Measurements from ENCODE around the gene RASSF1.
"Not testable (repeated sequence)": the region's sequence is repeated elsewhere in the genome, so short reads cannot be mapped to it uniquely, and the experiment has no call there.

RASSF1 gene

DNA sequence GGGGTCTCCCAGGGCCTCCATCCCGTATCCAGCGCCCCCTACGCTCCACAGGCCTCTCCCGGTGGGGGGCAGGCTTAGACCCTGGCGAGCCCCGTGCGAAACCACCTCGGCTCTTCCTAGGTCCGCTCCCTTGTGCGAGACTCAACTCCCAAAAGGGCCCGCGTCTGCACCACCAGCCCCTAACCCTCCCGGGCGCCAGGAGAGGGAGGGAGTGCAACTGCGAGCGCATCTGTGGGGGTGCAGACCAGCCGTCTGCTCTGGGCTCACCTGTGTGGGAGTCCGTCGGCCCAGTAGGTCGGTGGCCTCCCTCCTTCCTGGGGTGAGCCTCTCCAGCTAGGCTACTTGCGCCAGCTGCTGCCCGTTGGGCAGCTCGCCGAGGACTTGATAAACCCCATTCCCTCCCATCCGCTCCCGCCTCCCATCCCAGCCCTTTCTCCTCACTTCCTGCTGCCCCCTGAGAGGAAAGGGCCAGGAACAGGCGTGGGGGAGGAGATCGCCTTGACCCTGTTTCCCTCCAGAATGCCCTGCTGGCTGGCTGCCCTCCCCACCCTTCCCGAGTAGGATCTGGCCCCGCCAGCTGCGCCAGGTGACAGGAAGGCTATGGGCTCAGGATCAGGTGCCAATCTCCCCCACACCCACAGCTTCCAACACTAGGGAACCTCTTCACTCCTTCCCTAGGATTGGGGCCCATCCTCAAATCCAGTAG, 18.1 kb downstream of the RASSF1 start, which contains the start of gene HYAL2:
HYAL2 (minus strand) TSS at position 360 of the 706 bp plus-strand sequence. CDS start 2,256 bp downstream, outside the sequence.
- no peak for DNase-seq

GRCh38 chr3:50322115-50322385, 18.6 kb downstream of the RASSF1 start:
- DNase-seq = no peak

- DNase-seq = peak; percentile 9
Measured at GRCh38 chr3:50321336-50322114, 19.1 kb downstream of the RASSF1 start.

DNA sequence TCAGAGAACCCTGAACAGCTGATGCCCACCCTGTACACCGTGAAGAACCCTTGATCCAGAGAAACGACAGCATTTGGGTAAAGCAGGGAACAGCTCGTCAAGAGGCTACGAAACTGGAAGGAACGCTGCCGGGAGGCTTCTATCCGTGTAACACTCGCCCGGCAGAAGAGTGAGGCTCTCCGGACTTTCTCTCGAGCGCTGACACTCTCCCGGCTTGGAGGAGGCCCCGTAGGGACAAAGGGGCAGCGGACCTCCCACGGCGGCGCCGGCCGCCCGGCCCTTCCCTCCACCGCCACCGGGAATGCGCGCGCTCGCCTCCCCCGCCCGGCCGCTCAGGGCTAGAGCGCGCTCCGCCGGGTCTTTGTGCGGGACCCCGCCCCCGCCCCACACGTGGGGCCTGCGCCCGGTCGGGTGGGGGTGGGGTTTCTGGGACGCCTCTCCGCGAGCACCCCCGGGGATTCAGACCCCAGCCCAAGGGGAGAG, 19.7 kb downstream of the RASSF1 start:
- no peak for DNase-seq

GRCh38 chr3:50319894-50320625, 20.6 kb downstream of the RASSF1 start:
- no peak for DNase-seq

DNA sequence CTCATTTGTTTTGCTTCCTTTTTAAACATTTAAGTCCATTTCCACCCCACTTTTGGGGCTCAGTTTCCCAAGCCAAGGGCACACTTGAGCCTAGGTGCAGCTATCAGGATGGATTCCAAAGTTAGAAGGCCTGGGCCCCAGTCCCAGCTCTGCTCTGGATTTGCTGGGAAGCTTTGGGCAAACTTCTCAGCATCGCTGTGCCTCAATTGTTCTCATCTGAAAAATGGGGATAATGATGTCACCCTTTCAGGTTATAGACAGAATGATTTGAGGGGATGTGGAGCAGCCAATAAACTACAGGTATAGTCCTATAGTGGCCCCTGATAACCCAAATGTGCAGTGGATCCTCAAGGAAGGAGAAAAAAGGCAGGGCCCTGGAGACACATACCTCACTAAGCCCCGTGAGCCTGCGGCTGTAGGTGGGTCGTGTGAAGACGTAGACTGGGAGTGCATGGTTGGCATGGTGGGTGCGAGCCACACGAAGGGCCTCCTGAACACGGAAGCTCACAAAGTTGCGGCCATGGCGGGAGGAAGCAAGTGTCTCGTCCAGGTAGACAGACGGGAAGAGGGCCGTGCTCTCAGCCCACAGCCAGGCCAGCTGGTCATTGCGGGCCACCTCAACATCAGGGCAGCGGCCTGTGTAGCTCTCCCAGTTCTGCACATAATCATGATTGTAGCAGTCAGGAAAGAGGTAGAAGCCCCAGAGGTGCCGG, 21.3 kb downstream of the RASSF1 start:
- no peak for DNase-seq

DNA sequence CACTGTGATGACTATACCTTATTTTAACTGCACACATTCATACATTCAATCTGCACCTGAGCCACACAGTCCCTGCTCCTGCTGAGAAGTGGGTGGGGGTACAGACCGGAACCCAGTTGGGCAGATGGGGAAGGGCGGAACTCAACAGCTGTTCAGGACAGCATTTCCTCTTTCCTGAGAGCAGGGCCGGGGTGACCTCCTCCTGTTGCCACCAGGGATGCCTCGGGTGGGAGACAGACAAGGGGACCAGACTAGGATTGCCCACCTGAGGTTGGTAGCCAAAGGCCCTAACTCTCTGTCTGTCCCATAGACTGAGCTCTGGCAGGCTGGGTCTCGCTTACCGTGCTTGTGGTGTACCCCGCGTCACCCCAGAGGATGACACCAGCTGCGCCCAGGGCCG, 22.0 kb downstream of the RASSF1 start:
- DNase-seq = no peak

- DNase-seq = no peak
Measured at GRCh38 chr3:50318163-50318562, 22.5 kb downstream of the RASSF1 start.

DNA sequence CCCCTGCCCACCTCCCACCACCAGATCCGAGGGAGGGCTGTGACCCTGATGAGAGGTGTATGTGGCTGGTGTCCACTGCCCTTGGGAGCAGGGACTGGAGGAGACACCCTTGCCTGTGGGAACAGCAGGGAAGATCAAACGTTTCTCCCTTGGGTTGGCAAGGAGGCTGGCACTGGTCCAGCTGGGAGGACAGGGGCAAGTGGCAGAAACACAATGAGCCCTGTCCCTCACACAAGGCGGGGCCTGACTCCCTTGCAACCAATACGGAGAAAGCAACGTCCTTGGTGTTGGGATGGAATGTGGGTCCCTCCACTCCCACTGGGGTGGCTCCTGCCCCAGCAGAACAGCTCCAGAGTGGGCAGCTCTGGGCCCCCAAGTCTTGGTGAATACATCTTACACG, 23.3 kb downstream of the RASSF1 start:
- DNase-seq = no peak

DNA sequence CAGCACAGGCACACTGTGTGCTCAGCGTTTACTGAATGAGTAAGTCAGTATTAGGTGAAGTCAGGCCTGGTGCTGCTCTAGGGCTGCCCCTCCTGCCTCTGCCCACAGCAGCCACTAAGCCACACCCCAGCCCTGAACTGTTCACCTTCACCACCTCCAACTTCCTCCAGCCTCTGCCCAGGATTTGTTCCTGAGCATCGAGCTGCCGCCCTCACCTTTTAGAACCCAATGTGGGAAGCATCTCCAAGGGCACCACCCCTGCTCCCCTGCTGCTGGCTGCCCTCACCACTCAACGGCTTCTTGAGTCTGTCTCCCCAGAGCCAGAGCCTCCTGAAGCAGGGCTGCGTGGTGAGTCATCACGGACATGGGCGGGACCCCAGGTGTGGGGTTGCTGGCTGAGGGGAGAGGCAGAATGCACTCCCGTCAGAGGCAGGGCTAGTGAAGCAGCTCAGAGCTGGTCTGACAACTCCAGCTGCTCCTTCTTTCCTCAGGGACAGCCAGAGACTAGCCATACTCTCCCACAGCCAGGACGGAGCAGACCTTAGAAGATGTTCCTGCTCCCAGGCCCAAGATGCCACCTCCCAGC, 23.9 kb downstream of the RASSF1 start:
- no peak for DNase-seq

GRCh38 chr3:50314816-50315215, 25.8 kb downstream of the RASSF1 start:
- DNase-seq = no peak

GRCh38 chr3:50314342-50314741, 26.3 kb downstream of the RASSF1 start:
- DNase-seq = no peak

DNA sequence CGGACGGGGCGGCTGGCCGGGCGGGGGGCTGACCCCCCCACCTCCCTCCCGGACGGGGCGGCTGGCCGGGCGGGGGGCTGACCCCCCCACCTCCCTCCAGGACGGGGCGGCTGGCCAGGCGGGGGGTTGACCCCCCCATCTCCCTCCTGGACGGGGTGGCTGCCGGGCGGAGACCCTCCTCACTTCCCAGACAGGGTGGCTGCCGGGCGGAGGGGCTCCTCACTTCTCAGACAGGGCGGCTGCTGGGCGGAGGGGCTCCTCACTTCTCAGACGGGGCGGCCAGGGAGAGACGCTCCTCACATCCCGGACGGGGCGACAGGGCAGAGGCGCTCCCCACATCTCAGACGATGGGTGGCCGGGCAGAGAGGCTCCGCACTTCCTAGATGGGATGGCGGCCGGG, 28.6 kb downstream of the RASSF1 start:
- not testable (repeated sequence) for DNase-seq

DNA sequence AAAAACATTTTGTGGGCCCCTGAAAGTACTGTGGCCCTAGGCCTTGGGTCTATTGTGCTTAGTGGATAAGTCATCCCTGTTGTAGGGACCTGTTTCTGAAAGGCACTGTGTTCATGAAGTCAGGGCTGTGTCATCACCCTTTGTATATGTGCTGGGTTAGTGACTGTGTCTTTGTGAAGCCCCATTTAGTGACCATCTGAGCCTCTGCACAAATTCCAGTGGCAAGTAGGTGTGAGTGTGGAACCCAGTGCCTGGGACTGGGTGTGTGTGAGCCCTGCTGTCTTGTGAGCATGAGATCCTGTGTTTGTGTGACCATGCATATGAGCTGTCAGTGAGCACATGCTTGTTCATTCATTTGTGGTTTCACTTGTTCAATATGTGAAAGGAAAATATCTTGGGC, 36.0 kb downstream of the RASSF1 start:
- DNase-seq = no peak

DNA sequence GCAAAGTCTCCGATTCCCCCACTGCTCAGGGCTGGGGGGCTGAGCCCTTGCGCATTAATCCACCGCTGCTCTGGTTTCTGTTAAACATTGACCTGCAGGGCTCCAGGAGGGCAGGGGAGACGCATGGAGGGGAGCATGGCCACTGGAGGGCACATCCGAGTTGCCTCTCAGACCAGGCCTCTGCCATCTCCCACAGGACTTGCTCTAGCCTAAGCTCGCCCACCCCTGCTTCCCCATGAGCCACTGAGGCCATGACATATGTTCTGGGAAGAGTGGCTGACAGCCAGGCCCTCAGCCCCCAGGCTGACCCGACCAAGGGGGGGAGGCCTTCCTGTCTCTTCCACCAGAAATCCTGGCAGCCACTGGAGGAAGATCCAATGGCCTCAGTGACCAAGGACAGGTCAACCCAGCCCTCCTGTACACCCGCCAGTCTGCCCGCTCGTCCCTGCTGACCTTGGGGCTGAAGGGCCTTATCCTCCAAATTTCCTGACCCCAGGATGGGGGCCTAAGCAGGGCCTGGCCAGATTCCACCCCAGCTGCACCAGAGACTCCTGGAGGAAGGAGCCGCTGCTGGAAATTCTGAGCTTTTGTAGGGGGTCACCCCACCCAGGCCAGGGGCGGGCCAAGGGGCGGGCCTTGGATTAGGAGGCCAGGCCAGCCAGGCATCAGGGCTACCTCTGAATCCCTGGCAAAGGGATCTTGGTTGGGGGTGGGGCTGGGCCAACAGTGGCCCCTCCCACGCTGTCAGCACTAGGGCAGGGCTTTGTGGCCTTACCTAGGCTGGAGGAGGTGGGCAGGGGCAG, 37.4 kb downstream of the RASSF1 start, which contains the start of gene HYAL1:
HYAL1 (minus strand) TSS at position 562 of the 803 bp plus-strand sequence. CDS start 618 bp downstream, outside the sequence.
- no peak for DNase-seq

DNA sequence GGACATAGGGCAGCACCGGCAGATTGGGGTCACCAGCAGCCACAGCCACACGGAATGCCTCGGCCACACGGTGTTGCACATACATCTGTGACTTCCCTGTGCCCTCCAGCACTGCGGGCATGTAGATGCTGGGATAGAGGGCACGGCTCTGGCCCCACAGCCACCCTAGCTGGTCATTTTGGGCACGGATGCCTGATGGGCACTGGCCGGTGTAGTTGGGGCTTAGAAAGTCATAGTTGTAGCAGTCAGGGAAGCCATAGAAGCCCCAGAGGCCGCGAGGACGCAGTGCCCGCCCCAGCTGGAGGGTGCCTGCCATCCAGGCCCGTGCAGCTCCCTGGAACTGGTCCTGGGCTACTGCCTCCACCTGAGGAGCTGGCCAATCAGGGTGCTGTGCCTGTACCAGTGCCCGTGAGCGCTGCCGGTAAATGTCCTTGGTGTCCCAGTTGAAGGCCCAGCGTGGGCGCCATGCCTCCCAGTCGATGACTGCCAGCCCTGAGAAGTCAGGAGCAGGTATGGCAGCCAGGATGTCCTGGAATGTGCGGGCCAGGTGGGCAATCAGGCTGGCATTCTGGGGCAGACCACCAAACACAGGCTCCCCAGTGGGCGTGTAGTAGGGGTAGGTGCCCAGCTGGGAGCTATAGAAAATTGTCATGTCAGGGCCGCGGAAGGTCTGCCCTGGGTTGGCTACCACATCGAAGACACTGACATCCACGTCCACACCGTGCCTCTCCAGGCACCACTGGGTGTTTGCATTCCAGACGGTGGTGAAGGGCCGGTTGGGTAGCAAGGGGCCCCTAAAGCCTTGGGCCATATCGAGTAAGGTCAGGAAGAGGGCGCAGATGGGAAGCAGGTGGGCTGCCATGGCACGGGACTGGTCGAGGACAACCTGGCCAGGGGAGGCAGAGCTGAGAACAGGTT, 38.3 kb downstream of the RASSF1 start:
- DNase-seq = no peak

GRCh38 chr3:50300681-50301254, 39.9 kb downstream of the RASSF1 start:
- no peak for DNase-seq

GRCh38 chr3:50299929-50300680, 40.5 kb downstream of the RASSF1 start:
- no peak for DNase-seq

- no peak for DNase-seq
Measured at GRCh38 chr3:50299638-50299928, 41.1 kb downstream of the RASSF1 start.

All from NCI-H1694 (cell line).